GM19099 (cell line): ENCODE data around the gene HEXIM2.

Experiments
- POLR2A ChIP-seq: IDR thresholded peaks from 3 replicates; pipeline ENCODE4 v1.6.1; 2011; ENCODE audit warnings: low read depth; ENCODE audit not compliant: insufficient read length; ENCODE audit errors: extremely low read depth

Gene HEXIM2

DNA sequence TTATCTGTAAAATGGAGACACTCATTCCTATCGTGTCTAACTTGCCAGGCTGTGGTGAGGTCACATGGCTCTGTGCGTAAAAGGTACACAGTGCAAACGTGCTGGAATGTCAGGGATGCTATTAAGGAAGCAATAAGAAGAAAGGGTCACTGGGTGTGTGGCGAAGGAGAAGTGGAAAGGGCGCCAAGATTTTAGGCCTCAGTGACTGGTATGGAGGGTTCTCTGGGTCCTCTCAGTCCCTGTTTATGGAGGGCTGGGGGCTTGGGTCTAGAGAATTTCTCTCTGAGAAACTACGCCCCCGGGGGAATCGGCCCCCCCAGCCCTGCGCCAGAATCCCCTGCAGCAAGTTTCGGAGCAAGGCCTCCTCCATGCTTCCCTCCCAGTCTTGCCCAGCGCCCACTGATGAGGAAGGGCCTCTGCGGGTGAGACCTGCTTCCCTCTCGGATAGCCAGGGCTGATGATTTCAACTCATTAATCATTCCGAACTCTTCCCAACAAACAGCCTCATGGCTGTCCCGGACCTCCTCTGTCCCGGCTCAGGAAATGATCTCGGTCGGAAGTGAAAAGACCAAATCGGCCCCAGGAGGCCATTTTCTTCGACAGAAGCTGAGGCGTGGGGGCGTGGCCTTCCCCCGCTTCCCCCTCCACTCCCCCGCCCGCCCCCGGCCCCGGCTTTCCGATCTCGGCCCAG lies 14.6 kb upstream of the HEXIM2 start:
- peak; percentile 74 for TF ChIP-seq POLR2A

- TF ChIP-seq POLR2A: peak; percentile 46
Measured at GRCh38 chr17:45147581-45148182, 14.0 kb upstream of the HEXIM2 start.

DNA sequence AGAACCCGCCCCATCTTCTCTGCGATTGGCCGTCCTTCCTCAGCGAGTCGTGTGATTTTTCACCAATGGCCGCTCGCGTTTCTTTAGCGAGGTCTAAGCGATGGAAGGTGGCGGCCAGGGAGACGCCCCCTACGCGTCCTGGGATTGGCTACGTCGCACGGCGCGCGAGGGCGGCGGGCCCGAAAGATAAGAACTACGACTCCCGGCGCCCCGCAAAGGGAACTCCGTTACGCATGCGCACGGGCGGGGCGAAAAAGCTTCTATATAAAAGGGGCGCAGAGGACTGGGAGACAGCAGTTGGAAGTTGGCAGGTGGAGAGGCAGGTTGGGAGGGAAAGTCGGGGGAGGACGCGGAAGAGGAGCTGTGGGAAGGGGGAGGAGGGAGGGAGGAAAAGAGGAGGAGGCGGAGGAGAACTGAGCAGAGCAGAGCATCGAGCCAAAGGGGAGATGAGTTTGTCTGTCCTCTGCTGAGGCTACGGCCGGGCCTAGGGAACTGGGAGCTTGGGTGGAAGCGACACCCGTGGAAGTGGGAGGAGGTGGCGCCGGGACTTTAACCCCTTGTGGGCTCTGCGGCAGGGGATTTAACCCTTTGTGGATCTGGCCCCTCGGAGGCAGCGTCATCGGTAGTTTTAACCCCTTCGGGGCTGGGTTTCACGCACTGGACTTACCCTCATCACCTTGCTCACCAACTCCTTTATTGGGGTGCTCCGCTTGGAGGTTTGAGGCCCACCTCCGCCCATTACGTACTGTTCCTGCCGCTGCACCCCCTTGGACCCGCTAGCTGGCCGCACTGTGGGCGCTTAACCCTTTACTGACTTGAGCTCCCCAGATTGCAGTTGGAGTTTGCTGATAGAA lies 13.3 kb upstream of the HEXIM2 start, which contains the start of gene HEXIM1:
TSS of gene HEXIM1 (plus strand) at position 293 of the 854 bp plus-strand sequence. CDS start 716 bp downstream, outside the sequence.
- TF ChIP-seq POLR2A: peak; percentile 100

- TF ChIP-seq POLR2A: no peak
Measured at GRCh38 chr17:45149037-45149668, 12.5 kb upstream of the HEXIM2 start.

DNA sequence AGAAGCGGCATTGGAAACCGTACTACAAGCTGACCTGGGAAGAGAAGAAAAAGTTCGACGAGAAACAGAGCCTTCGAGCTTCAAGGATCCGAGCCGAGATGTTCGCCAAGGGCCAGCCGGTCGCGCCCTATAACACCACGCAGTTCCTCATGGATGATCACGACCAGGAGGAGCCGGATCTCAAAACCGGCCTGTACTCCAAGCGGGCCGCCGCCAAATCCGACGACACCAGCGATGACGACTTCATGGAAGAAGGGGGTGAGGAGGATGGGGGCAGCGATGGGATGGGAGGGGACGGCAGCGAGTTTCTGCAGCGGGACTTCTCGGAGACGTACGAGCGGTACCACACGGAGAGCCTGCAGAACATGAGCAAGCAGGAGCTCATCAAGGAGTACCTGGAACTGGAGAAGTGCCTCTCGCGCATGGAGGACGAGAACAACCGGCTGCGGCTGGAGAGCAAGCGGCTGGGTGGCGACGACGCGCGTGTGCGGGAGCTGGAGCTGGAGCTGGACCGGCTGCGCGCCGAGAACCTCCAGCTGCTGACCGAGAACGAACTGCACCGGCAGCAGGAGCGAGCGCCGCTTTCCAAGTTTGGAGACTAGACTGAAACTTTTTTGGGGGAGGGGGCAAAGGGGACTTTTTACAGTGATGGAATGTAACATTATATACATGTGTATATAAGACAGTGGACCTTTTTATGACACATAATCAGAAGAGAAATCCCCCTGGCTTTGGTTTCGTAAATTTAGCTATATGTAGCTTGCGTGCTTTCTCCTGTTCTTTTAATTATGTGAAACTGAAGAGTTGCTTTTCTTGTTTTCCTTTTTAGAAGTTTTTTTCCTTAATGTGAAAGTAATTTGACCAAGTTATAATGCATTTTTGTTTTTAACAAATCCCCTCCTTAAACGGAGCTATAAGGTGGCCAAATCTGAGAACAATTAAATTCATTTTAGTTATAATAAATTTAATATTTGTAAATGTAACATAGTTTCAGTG lies 11.7 kb upstream of the HEXIM2 start:
- TF ChIP-seq POLR2A: peak; percentile 20

GRCh38 chr17:45150911-45151809 lies 10.5 kb upstream of the HEXIM2 start:
- TF ChIP-seq POLR2A: no peak

GRCh38 chr17:45155029-45155428 lies 6.6 kb upstream of the HEXIM2 start:
- TF ChIP-seq POLR2A: no peak

DNA sequence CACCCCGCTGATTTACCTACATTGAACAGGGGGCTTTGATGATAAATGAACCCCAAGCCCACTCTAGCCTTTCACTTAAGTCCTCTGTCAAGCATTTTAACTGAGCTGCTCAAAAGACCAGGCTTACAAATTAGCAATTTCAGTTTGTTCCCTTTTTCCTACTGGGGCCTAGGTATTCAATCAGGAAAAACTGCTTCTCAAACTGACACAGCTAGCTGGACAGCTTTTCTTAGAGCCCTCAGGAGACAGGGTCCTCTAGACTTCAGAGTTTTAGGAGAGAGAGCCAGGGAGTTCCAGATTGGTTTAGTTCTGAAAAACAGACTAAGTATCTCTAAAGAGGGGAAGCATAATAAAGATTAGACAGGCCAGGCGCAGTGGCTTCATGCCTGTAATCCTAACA lies 6.2 kb upstream of the HEXIM2 start:
- no peak for TF ChIP-seq POLR2A

- no peak for TF ChIP-seq POLR2A
Measured at GRCh38 chr17:45156242-45156641, 5.4 kb upstream of the HEXIM2 start.

DNA sequence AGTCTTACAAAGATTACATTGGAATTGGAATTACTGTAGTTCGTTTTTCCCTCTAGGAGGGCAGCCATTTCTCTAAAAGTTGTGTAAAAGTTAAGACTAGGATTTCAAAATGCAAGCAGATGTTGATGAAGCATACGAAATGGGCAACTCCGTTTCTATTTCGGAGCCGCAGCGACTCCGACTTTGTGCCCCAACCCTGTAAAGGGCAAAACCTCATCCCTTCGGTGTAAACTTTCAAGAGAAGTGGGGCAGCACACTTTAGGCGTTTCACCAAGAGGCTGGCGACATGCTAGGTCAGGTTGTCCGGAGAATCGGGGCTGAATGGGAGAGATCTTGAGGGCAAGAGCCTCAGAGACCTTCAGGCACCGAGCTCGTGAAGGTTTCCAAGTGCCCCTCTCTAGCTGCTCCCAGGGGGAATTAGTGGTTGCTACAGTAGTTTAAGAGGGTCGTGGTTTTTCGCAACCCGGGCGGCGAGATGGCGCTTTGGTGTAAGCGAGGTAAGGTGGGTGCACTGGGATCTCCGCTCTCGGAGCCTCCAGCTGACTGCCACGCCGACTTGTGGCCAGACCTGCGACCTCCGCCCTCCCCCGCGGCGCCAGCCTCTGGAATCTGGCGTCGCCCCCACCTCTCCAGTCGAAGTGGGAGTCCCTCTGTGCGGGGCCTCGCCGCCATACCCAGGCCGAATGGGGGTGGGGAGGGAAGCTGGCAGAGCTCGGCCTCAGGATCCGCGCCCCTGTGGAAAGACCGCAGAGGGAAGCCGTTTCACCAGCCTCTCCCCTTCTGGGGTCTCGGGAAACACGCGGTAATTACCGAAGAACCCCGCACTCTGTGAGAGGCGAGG lies 1.0 kb upstream of the HEXIM2 start:
- TF ChIP-seq POLR2A: no peak

- no peak for TF ChIP-seq POLR2A
Measured at GRCh38 chr17:45162025-45162687, 481 bp downstream of the HEXIM2 start.

DNA sequence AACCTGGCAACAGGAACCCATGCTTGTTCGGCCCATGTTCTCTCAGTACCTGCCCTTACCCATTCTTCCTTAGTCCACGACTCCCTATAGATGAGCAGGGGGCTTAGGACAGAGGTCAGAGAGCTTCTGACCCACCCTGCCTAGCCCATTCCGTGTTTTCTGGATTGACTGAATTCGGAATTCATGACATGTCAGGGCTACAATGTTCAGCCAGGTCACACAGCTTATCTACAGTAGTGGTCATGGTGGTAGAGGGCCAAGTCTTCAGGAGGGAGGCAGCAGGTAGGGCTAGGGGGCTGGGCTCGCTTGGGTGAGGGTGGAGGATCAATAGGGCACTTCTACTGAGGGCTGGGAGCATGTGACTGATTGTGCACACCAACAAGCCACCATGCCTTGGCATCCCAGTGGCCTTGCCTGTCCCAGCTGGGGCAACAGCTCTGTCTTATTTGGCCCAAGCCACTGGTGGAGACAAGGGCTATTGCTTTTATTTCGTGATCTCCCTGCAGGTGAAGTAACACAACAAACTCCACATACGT lies 3.1 kb downstream of the HEXIM2 start:
- no peak for TF ChIP-seq POLR2A
